HepG2 (cell line): ENCODE measurements around the gene UBE2L6. TPM values are rescaled to one million over a fixed set of nuclear protein-coding genes. Genes with fewer than 3 reads are reported as not detected.

ENCODE experiments used
- CSRNP2 ChIP-seq: sonication (generic); formaldehyde crosslinking; conservative IDR thresholded peaks from 2 replicates; pipeline ENCODE4 v1.8.0; 2022; ENCODE audit warnings: low read depth, missing genetic modification reagents
- FOXJ3 ChIP-seq: sonication (generic); formaldehyde crosslinking; IDR thresholded peaks from 2 replicates; pipeline ENCODE4 v1.4.0; 2020; ENCODE audit warnings: missing genetic modification reagents, mild to moderate bottlenecking, borderline replicate concordance
- GFI1 ChIP-seq: sonication (generic); formaldehyde crosslinking; IDR thresholded peaks from 2 replicates; pipeline ENCODE4 v1.5.0; 2020; ENCODE audit warnings: missing genetic modification reagents, mild to moderate bottlenecking, borderline replicate concordance
- HDAC1 ChIP-seq: sonication (generic); formaldehyde crosslinking; IDR thresholded peaks from 2 replicates; pipeline ENCODE4 v1.5.1; 2020; ENCODE audit warnings: mild to moderate bottlenecking, missing genetic modification reagents
- HOXA3 ChIP-seq: sonication (generic); formaldehyde crosslinking; IDR thresholded peaks from 2 replicates; pipeline ENCODE4 v1.5.0; 2020; ENCODE audit warnings: missing genetic modification reagents
- NR2C2 ChIP-seq: sonication (generic); formaldehyde crosslinking; IDR thresholded peaks from 2 replicates; pipeline ENCODE4 v1.4.0; 2020; ENCODE audit warnings: missing genetic modification reagents, mild to moderate bottlenecking, moderate library complexity, borderline replicate concordance
- NR2F1 ChIP-seq, 2 experiments: fragments of 450-650 bp in 1 of 2; formaldehyde crosslinking in 1 of 2; IDR thresholded peaks; 2 replicates each; pipeline versions ENCODE4 v1.5.0 to v1.6.1; 2016 to 2020; ENCODE audit warnings: mild to moderate bottlenecking in 1 of 2, missing compliant biosample characterization in 1 of 2, missing genetic modification reagents in 1 of 2, moderate library complexity in 1 of 2
- RARG ChIP-seq: sonication (generic); formaldehyde crosslinking; IDR thresholded peaks from 2 replicates; pipeline ENCODE4 v1.4.0; 2020; ENCODE audit warnings: low read depth, mild to moderate bottlenecking, missing genetic modification reagents
- SNAPC4 ChIP-seq: sonication (generic); formaldehyde crosslinking; IDR thresholded peaks from 2 replicates; pipeline ENCODE4 v1.4.0; 2020; ENCODE audit warnings: mild to moderate bottlenecking, missing genetic modification reagents
- TBX2 ChIP-seq: sonication (generic); formaldehyde crosslinking; IDR thresholded peaks from 2 replicates; pipeline ENCODE4 v1.5.0; 2020; ENCODE audit warnings: missing genetic modification reagents, mild to moderate bottlenecking, borderline replicate concordance
- TCF7 ChIP-seq: sonication (generic); IDR thresholded peaks from 2 replicates; pipeline ENCODE4 v1.6.1; 2016; ENCODE audit warnings: antibody characterized with exemption, low read depth
- TEAD3 ChIP-seq: optimal IDR thresholded peaks from 2 replicates; pipeline ENCODE3; 2016; ENCODE audit warnings: borderline replicate concordance
- ZFY ChIP-seq: sonication (generic); formaldehyde crosslinking; IDR thresholded peaks from 2 replicates; pipeline ENCODE4 v1.4.0; 2020; ENCODE audit warnings: missing genetic modification reagents
- ZNF253 ChIP-seq: sonication (generic); formaldehyde crosslinking; IDR thresholded peaks from 2 replicates; pipeline ENCODE4 v1.8.0; 2022; ENCODE audit warnings: mild to moderate bottlenecking, missing genetic modification reagents, borderline replicate concordance
- ZNF614 ChIP-seq: IDR thresholded peaks from 2 replicates; pipeline ENCODE4 v1.6.1; 2018; ENCODE audit warnings: missing biosample characterization, missing genetic modification reagents, inconsistent platforms, borderline replicate concordance
- ZSCAN25 ChIP-seq: sonication (generic); formaldehyde crosslinking; IDR thresholded peaks from 2 replicates; pipeline ENCODE4 v1.8.0; 2022; ENCODE audit warnings: mild to moderate bottlenecking, missing genetic modification reagents
- polyA plus RNA-seq, 8 experiments: library from polyadenylated mRNA; depleted of rRNA in 3 of 8; stranded (reverse) in 7 of 8; unstranded in 1 of 8; fragments of >200 nt; fragmentation: Illumina TruSeq in 4 of 8; extraction: Trizol in 4 of 8; gene quantifications; 2 replicates each; pipeline versions ENCODE4 v1.2.1 to v1.2.3, GENCODE V29; 2011 to 2016; ENCODE audit warnings: low read depth in 4 of 8, missing spikeins in 1 of 8, mixed read lengths in 1 of 8; ENCODE audit not compliant: insufficient read depth in 1 of 8
- total RNA-seq, 5 experiments: library from RNA; depleted of rRNA; stranded (reverse); fragments of >200 nt; fragmentation: Illumina TruSeq; extraction: Trizol; gene quantifications; 2 replicates each; pipeline ENCODE4 v1.2.3, GENCODE V29; 2016; ENCODE audit warnings: low read depth in 1 of 5
- TF ChIP-seq, protein P1 (sequence below): sonication (generic); formaldehyde crosslinking; IDR thresholded peaks from 2 replicates; pipeline ENCODE4 v1.5.0; 2020; ENCODE audit warnings: mild to moderate bottlenecking, missing genetic modification reagents, borderline replicate concordance

The UBE2L6 gene
- total and polyA plus RNA-seq, 2 of the 13 experiments (the other 11 are each of a cell fraction or from before 2014, with no cell fraction given): 30.3 to 30.4 TPM

- no peak for TF ChIP-seq SNAPC4 (CRISPR knock-in tag)
- peak; percentile 42; the same call in 1 of the 2 replicates for TF ChIP-seq ZFY (CRISPR knock-in tag)
- TF ChIP-seq, protein P1, sequence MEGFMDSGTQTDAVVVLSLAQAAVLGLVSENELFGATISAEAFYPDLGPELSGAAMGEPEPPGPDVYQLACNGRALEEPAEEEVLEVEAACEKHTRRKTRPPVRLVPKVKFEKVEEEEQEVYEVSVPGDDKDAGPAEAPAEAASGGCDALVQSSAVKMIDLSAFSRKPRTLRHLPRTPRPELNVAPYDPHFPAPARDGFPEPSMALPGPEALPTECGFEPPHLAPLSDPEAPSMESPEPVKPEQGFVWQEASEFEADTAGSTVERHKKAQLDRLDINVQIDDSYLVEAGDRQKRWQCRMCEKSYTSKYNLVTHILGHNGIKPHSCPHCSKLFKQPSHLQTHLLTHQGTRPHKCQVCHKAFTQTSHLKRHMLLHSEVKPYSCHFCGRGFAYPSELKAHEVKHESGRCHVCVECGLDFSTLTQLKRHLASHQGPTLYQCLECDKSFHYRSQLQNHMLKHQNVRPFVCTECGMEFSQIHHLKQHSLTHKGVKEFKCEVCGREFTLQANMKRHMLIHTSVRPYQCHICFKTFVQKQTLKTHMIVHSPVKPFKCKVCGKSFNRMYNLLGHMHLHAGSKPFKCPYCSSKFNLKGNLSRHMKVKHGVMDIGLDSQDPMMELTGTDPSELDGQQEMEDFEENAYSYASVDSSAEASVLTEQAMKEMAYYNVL (CRISPR knock-in tag): peak; percentile 67; the same call in 1 of the 2 replicates
- TF ChIP-seq TEAD3 (CRISPR knock-in tag): peak; percentile 37
- TF ChIP-seq TCF7: peak; percentile 51
- TF ChIP-seq TBX2: peak; percentile 79
- no peak for TF ChIP-seq ZNF253 (CRISPR knock-in tag)
- TF ChIP-seq FOXJ3 (CRISPR knock-in tag): peak; percentile 67; the same call in 1 of the 2 replicates
- no peak for TF ChIP-seq RARG
- no peak for TF ChIP-seq ZSCAN25 (CRISPR knock-in tag)
- TF ChIP-seq CSRNP2: no peak
- TF ChIP-seq HOXA3 (CRISPR knock-in tag): peak; percentile 59; the same call in 1 of the 2 replicates
- 0 out of 2 replicates have a peak, but pooled peaks have one; percentile 25 for TF ChIP-seq ZNF614 (CRISPR knock-in tag)
- TF ChIP-seq HDAC1 (CRISPR knock-in tag): peak; percentile 66
- peak; percentile 84 for TF ChIP-seq NR2C2
- peak; percentile 24; the same call in 1 of the 2 replicates for TF ChIP-seq GFI1 (CRISPR knock-in tag)
- TF ChIP-seq NR2F1 (CRISPR knock-in tag; IDR thresholded peaks at IDR 0.05): peak; percentile 93 to 94
These were observed 64.6 kb downstream of the UBE2L6 start (continued) for GRCh38 chr11:57502870-57503269.
